Right atrium auricular region (tissue), 2 donors: ENCODE measurements around the gene ZNF343. TPM values are rescaled to one million over a fixed set of nuclear protein-coding genes. Genes with fewer than 3 reads are reported as not detected.
"Not testable (repeated sequence)": the region's sequence is repeated elsewhere in the genome, so short reads cannot be mapped to it uniquely, and the experiment has no call there.

Experiments used
- DNase-seq: peaks from one replicate; pipeline ENCODE4 v3.0.0-alpha.2; 2019; ENCODE audit warnings: low spot score
- H3K27ac ChIP-seq, 2 donors: fragments of 200-600 bp; sonication (generic); 1 replicate in 1 of 2; 2 replicates in 1 of 2; pipeline ENCODE4 v1.5.1; 2016 to 2019
- H3K27me3 ChIP-seq, 2 donors: fragments of 200-600 bp; sonication (generic); one replicate each; pipeline versions ENCODE4 v1.5.1 to v1.6.0; 2017 to 2019
- H3K36me3 ChIP-seq: fragments of 200-600 bp; sonication (generic); one replicate; pipeline ENCODE4 v1.5.1; 2016
- H3K4me1 ChIP-seq, 2 donors: fragments of 200-600 bp; sonication (generic); one replicate each; pipeline versions ENCODE4 v1.5.1 to v1.6.0; 2017 to 2019
- H3K4me3 ChIP-seq, 2 donors: fragments of 200-600 bp; sonication (generic); 1 replicate in 1 of 2; 2 replicates in 1 of 2; pipeline ENCODE4 v1.5.1; 2017 to 2019; ENCODE audit warnings: mild to moderate bottlenecking in 1 of 2, moderate library complexity in 1 of 2
- H3K9me3 ChIP-seq, 2 donors: fragments of 200-600 bp; sonication (generic); one replicate each; pipeline ENCODE4 v1.5.1; 2019
- CTCF ChIP-seq, 2 donors: fragments of 200-600 bp; sonication (generic); IDR thresholded peaks; one replicate each; pipeline ENCODE4 v1.5.1; 2019; ENCODE audit warnings: antibody characterized with exemption in 2 of 2
- total RNA-seq, 2 donors: library from RNA; depleted of rRNA; stranded (reverse); fragments of >200 nt; gene quantifications; one replicate each; pipeline ENCODE4 v1.1.0, GENCODE V29; 2016

Gene ZNF343
- total RNA-seq, 2 donors from 2014 or later: 5.1 TPM

GRCh38 chr20:2523919-2524708 lies 15.4 kb upstream of the ZNF343 start:
- peak overlapping the region; percentile 83 to 93 for H3K27ac ChIP-seq
- TF ChIP-seq CTCF (IDR thresholded peaks at IDR 0.05): peak; percentile 98 to 99
- no peaks in the 10 kb centered on the region for H3K9me3 ChIP-seq

GRCh38 chr20:2522826-2523429 lies 14.2 kb upstream of the ZNF343 start:
- not testable (repeated sequence) for DNase-seq, H3K9me3 ChIP-seq, H3K27me3 ChIP-seq, H3K4me3 ChIP-seq, H3K36me3 ChIP-seq, H3K27ac ChIP-seq
- H3K4me1 ChIP-seq: peaks cover 0 to 13% of the 10 kb centered on the region in 2 donors

More at GRCh38 chr20:2523919-2524708, 15.4 kb upstream of the ZNF343 start:
- peak; percentile 87 for DNase-seq
- H3K4me3 ChIP-seq: peak overlapping the region; percentile 60 to 88
- peaks cover 0 to 13% of the 10 kb centered on the region in 2 donors for H3K4me1 ChIP-seq
- H3K36me3 ChIP-seq: no peaks in the 10 kb centered on the region
- no peaks in the 10 kb centered on the region for H3K27me3 ChIP-seq

GRCh38 chr20:2521369-2522305 lies 12.9 kb upstream of the ZNF343 start:
- TF ChIP-seq CTCF (IDR thresholded peaks at IDR 0.05): peak; percentile 82 to 87
- Histone ChIP-seq H3K27ac (no peak overlapping the region), H3K4me1 (peaks cover 0 to 13% of the 10 kb centered on the region in 2 donors), H3K27me3 (no peaks in the 10 kb centered on the region), H3K9me3 (no peaks in the 10 kb centered on the region), H3K36me3 (no peaks in the 10 kb centered on the region), H3K4me3 (no peak overlapping the region)
- no peak for DNase-seq

- Histone ChIP-seq H3K4me3 (no peak overlapping the region), H3K36me3 (no peaks in the 10 kb centered on the region), H3K27ac (no peak overlapping the region), H3K9me3 (no peaks in the 10 kb centered on the region), H3K4me1 (peaks cover 0 to 13% of the 10 kb centered on the region in 2 donors), H3K27me3 (no peaks in the 10 kb centered on the region)
- no peak for TF ChIP-seq CTCF (IDR thresholded peaks at IDR 0.05)
- DNase-seq: no peak
Observed at GRCh38 chr20:2520617-2521016, 11.9 kb upstream of the ZNF343 start.

GRCh38 chr20:2519115-2519809 lies 10.5 kb upstream of the ZNF343 start:
- no peaks in the 10 kb centered on the region for H3K27me3 ChIP-seq
- H3K27ac ChIP-seq: no peak overlapping the region
- H3K4me1 ChIP-seq: peaks cover 0 to 7% of the 10 kb centered on the region in 2 donors
- no peaks in the 10 kb centered on the region for H3K9me3 ChIP-seq
- no peaks in the 10 kb centered on the region for H3K36me3 ChIP-seq
- TF ChIP-seq CTCF (IDR thresholded peaks at IDR 0.05): no peak
- no peak overlapping the region for H3K4me3 ChIP-seq
- DNase-seq: no peak
